Right lobe of liver (tissue), 6 donors: ENCODE measurements around the gene SCN11A. TPM values are rescaled to one million over a fixed set of nuclear protein-coding genes. Genes with fewer than 3 reads are reported as not detected.

Source experiments
- ATAC-seq, 4 donors: fragments of 200-7000 bp; cut with Tn5 transposase; one replicate each; pipeline ENCODE4 v1.9.1; 2020; ENCODE audit warnings: mild to moderate bottlenecking in 4 of 4, moderate library complexity in 4 of 4
- DNase-seq, 3 donors: peaks; one replicate each; pipeline ENCODE4 v3.0.0-alpha.2; 2020
- H3K27ac ChIP-seq, 3 donors: fragments of 200-600 bp; one replicate each; pipeline ENCODE4 v1.8.0; 2022
- H3K27me3 ChIP-seq, 2 donors: fragments of 200-600 bp; one replicate each; pipeline ENCODE4 v1.8.0; 2022
- H3K36me3 ChIP-seq, 4 donors: fragments of 200-600 bp; sonication (generic) in 1 of 4; one replicate each; pipeline versions ENCODE4 v1.5.1 to v1.8.0; 2017 to 2022; ENCODE audit warnings: control low read depth in 1 of 4
- H3K4me1 ChIP-seq, 4 donors: fragments of 200-600 bp; sonication (generic) in 1 of 4; one replicate each; pipeline versions ENCODE4 v1.5.1 to v1.8.0; 2017 to 2022; ENCODE audit warnings: control low read depth in 1 of 4
- H3K4me3 ChIP-seq, 3 donors: fragments of 200-600 bp; one replicate each; pipeline ENCODE4 v1.8.0; 2022
- H3K9me3 ChIP-seq, 4 donors: fragments of 200-600 bp; sonication (generic) in 1 of 4; one replicate each; pipeline versions ENCODE4 v1.5.1 to v1.8.0; 2017 to 2022; ENCODE audit warnings: control low read depth in 1 of 4
- CTCF ChIP-seq, 4 donors: fragments of 200-600 bp in 3 of 4; fragments of 450-650 bp in 1 of 4; IDR thresholded peaks; one replicate each; pipeline versions ENCODE4 v1.5.1 to v1.8.0; 2016 to 2022; ENCODE audit warnings: antibody characterized with exemption in 4 of 4, mild to moderate bottlenecking in 2 of 4
- POLR2A ChIP-seq: fragments of 450-650 bp; IDR thresholded peaks from one replicate; pipeline ENCODE4 v1.6.1; 2017; ENCODE audit warnings: antibody characterized with exemption, mild to moderate bottlenecking
- WGBS: methylation state at CpG from one replicate; pipeline ENCODE4 v1.1.6; 2018; ENCODE audit warnings: low coverage, low lambda C conversion rate; ENCODE audit not compliant: insufficient coverage; ENCODE audit errors: missing lambda C conversion rate; 5-methylcytosine and 5-hydroxymethylcytosine counted together
- intact Hi-C, 2 donors: fragments of 100-400 bp; cut with DNase I; formaldehyde crosslinking; loops; one replicate each; pipeline versions ENCODE4 v1.11.2 to v1.14.1; 2022
- total RNA-seq, 6 experiments: library from RNA; depleted of rRNA in 2 of 6; stranded (reverse); fragments of >200 nt in 2 of 6; fragmentation: NEBNext Ultra II Directional in 3 of 6; extraction: Animal tissue kit (Norgen Biotek cat#: 25700) in 3 of 6; gene quantifications; one replicate each; pipeline versions ENCODE4 v1.1.0 to v1.2.4, GENCODE V29; 2016 to 2023
- donor health status: DM: no; HTN: yes; CAD: no.
- donor health status: DM: no; HTN: no; CAD: no.
- donor health status: DM: no; HTN: no; CAD: no.
- donor health status: DM: no; HTN: yes; CAD: no.
- donor health status: DM: no; HTN: yes; CAD: no.

Gene SCN11A
- total RNA-seq, 6 experiments from 2014 or later: 0.12 to 0.31 (median 0.16) TPM; not detected in 1

GRCh38 chr3:39052583-39052982 is 839 bp upstream of the SCN11A start:
- ATAC-seq: no peak

GRCh38 chr3:39050029-39050428 is 1.7 kb downstream of the SCN11A start:
- ATAC-seq (peak in 2 of 4 donors; percentile 13 to 21), DNase-seq (no peak)
- H3K4me3 ChIP-seq: no peak overlapping the region
- H3K27ac ChIP-seq: no peak overlapping the region
- H3K4me1 ChIP-seq: peaks cover 0 to 15% (median 6%) of the 10 kb centered on the region in 4 donors
- intact Hi-C loops: no loop called here
- no peaks in the 10 kb centered on the region for H3K9me3 ChIP-seq
- no peaks in the 10 kb centered on the region for H3K27me3 ChIP-seq
- no peaks in the 10 kb centered on the region for H3K36me3 ChIP-seq
- TF ChIP-seq POLR2A (no peak), CTCF (IDR thresholded peaks at IDR 0.05) (no peak)

More at GRCh38 chr3:39052583-39052982, 839 bp upstream of the SCN11A start:
- no peaks in the 10 kb centered on the region for H3K36me3 ChIP-seq
- 3% methylated on average over 11 of the region's 11 CpGs for WGBS
- peaks cover 0 to 15% (median 6%) of the 10 kb centered on the region in 4 donors for H3K4me1 ChIP-seq
- no peaks in the 10 kb centered on the region for H3K27me3 ChIP-seq
- peak overlapping the region; percentile 87 to 99 (median 93) for H3K27ac ChIP-seq
- H3K9me3 ChIP-seq: no peaks in the 10 kb centered on the region
- intact Hi-C loops: no loop called here
- H3K4me3 ChIP-seq: peak overlapping the region; percentile 79 to 96 (median 93)
- TF ChIP-seq POLR2A: no peak
- TF ChIP-seq CTCF (IDR thresholded peaks at IDR 0.05): no peak
- DNase-seq: no peak

DNA sequence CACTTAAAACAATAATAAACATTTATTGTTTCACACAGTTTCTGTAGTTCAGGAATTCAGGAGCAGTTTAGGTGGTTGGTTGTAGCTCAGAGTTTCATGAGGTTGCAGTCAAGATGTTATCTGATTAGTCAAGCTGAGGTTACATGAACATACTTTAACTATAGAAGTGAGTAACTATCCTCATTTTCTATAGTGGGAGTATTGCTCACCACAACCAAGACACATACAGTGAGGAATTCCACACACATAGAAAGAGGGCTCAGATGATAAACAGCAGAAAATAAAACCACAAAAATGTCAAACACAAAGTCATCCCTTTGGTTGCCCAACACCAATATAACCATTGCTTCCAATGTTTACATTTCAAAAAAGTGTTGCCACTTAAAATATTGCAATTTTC is 13.6 kb downstream of the SCN11A start:
- Histone ChIP-seq H3K4me1 (no peaks in the 10 kb centered on the region), H3K9me3 (no peaks in the 10 kb centered on the region), H3K27ac (no peak overlapping the region), H3K27me3 (no peaks in the 10 kb centered on the region), H3K4me3 (no peak overlapping the region), H3K36me3 (no peaks in the 10 kb centered on the region)
- ATAC-seq (no peak), DNase-seq (no peak)
- TF ChIP-seq CTCF (IDR thresholded peaks at IDR 0.05): no peak
- no peak for TF ChIP-seq POLR2A
- intact Hi-C loops: no loop called here

GRCh38 chr3:39029556-39029955 is 22.2 kb downstream of the SCN11A start:
- TF ChIP-seq POLR2A (no peak), CTCF (IDR thresholded peaks at IDR 0.05) (no peak)
- Histone ChIP-seq H3K36me3 (no peaks in the 10 kb centered on the region), H3K27ac (no peak overlapping the region), H3K9me3 (no peaks in the 10 kb centered on the region), H3K4me1 (no peaks in the 10 kb centered on the region), H3K27me3 (no peaks in the 10 kb centered on the region), H3K4me3 (no peak overlapping the region)
- ATAC-seq (no peak), DNase-seq (no peak)
- intact Hi-C loops: no loop called here
- WGBS: 29% methylated on average over 1 of the region's 1 CpG

GRCh38 chr3:39028546-39028945 is 23.2 kb downstream of the SCN11A start:
- intact Hi-C loops: no loop called here
- Histone ChIP-seq H3K9me3 (no peaks in the 10 kb centered on the region), H3K4me1 (no peaks in the 10 kb centered on the region), H3K4me3 (no peak overlapping the region), H3K36me3 (no peaks in the 10 kb centered on the region), H3K27me3 (no peaks in the 10 kb centered on the region), H3K27ac (no peak overlapping the region)
- TF ChIP-seq POLR2A (no peak), CTCF (IDR thresholded peaks at IDR 0.05) (no peak)
- 80% methylated on average over 3 of the region's 3 CpGs for WGBS
- ATAC-seq (no peak), DNase-seq (no peak)
